Adipocyte (in vitro differentiated cells): ENCODE results near the gene BMS1.
"Not testable (repeated sequence)": the region's sequence is repeated elsewhere in the genome, so short reads cannot be mapped to it uniquely, and the experiment has no call there.

Source experiments
- DNase-seq: peaks from one replicate; pipeline ENCODE4 v3.0.0-alpha.2; 2015; ENCODE audit warnings: low read depth
- H3K27me3 ChIP-seq: replicated peaks from 2 replicates; pipeline ENCODE4 v1.7.0; 2013; ENCODE audit warnings: mild to moderate bottlenecking, low read length, moderate library complexity; ENCODE audit not compliant: control insufficient read depth, insufficient read depth
- H3K36me3 ChIP-seq: 2 replicates; pipeline ENCODE4 v1.7.0; 2013; ENCODE audit warnings: low read length, mild to moderate bottlenecking, moderate library complexity; ENCODE audit not compliant: control insufficient read depth, insufficient read depth, severe bottlenecking
- H3K4me1 ChIP-seq: 2 replicates; pipeline ENCODE4 v1.7.0; 2013; ENCODE audit warnings: mild to moderate bottlenecking, low read length, moderate library complexity; ENCODE audit not compliant: control insufficient read depth, insufficient read depth
- H3K4me3 ChIP-seq: 2 replicates; pipeline ENCODE4 v1.7.0; 2013; ENCODE audit warnings: mild to moderate bottlenecking, low read length, moderate library complexity
- H3K9ac ChIP-seq: 2 replicates; pipeline ENCODE4 v1.7.0; 2013; ENCODE audit warnings: mild to moderate bottlenecking, low read length, moderate library complexity
- H3K9me3 ChIP-seq: 2 replicates; pipeline ENCODE4 v1.7.0; 2013; ENCODE audit warnings: mild to moderate bottlenecking, low read length, moderate library complexity; ENCODE audit not compliant: control insufficient read depth

The BMS1 gene

DNA sequence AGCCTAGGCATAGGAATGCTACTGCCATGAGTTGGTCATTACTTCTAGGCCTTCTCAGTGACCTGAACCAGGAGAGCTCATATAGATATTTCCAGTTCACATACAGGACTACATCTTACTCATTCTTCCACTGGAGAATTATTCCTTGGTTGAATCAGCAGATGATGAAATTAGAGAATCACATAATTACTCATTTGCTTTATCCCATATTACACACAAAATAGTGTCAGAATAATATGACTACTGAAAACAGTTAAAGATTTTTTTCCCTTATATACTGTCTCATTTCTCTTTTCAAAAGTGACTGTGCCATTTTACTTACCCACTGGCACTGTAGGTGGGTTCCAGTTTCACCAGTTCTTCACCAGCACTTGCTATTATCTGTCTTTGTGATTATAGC lies 18.5 kb downstream of the BMS1 start:
- H3K9ac ChIP-seq, result no peak overlapping the region
- H3K36me3 ChIP-seq, result peaks cover 86% of the 10 kb centered on the region
- no peak overlapping the region for H3K4me3 ChIP-seq
- H3K27me3 ChIP-seq, result no peaks in the 10 kb centered on the region
- no peaks in the 10 kb centered on the region for H3K4me1 ChIP-seq
- no peak for DNase-seq
- H3K9me3 ChIP-seq, result no peaks in the 10 kb centered on the region

DNA sequence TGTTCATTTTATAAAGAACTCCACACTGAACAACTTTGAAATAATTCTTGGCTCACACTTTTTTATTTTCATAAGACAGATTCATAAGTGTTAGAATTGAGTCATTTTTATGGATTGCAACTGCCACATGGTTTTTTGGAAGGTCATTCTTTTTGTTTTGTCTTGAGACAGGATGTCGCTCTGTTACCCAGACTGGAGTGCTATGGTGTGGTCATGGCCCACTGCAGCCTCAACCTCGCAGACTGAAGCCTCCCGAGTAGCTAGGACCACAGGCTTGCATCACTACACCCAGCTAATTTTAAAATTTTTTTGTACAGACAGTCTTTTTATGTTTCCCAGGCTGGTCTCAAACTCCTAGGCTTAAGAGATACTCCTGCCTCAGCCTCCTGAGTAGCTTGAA lies 20.3 kb downstream of the BMS1 start:
- no peak for DNase-seq
- no peaks in the 10 kb centered on the region for H3K9me3 ChIP-seq

DNA sequence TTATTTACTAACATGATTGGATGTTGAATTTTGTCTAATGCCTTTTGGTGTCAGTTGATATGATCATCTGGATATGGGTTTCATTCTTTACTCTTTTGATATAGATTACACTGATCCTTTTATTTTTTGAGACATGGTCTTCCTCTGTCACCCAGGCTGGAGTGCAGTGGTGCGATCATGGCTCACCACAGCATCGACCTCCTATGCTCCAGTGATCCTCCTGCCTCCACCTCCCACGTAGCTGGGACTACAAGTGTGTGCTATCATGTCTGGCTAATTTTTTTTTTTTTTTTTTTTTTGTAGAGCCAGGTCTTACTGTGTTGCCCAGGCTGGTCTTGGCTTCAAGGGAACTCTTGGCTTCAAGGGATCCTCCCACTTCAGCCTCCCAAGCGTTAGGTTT lies 27.1 kb downstream of the BMS1 start:
- DNase-seq, result no peak
- Histone ChIP-seq H3K36me3 (peaks cover 34% of the 10 kb centered on the region), H3K27me3 (no peaks in the 10 kb centered on the region), H3K9me3 (no peaks in the 10 kb centered on the region), H3K4me1 (no peaks in the 10 kb centered on the region), H3K4me3 (no peak overlapping the region), H3K9ac (no peak overlapping the region)

More for the DNA sequence above, 20.3 kb downstream of the BMS1 start:
- Histone ChIP-seq H3K4me3 (no peak overlapping the region), H3K9ac (no peak overlapping the region), H3K27me3 (no peaks in the 10 kb centered on the region), H3K36me3 (peaks cover 84% of the 10 kb centered on the region), H3K4me1 (no peaks in the 10 kb centered on the region)

DNA sequence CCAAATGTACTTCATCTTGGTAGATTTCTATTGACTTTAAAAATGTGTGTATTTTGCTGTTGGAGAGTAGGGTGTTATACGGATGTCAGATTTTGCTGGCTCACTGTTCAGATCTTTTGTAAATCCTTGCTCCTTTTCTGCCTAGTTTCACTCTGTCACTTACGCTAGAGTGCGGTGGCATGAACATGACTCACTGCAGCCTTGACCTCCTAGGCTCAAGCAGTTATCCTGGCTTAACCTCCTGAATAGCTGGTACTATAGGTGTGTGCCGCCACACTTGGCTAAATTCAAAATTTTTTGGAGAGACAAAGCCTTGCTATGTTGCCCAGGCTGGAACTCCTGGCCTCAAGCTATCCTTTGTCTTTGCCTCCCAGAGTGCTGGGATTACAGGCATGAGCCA lies 29.4 kb downstream of the BMS1 start:
- H3K36me3 ChIP-seq, result peaks cover 29% of the 10 kb centered on the region
- no peaks in the 10 kb centered on the region for H3K4me1 ChIP-seq
- no peak for DNase-seq
- no peak overlapping the region for H3K4me3 ChIP-seq
- no peaks in the 10 kb centered on the region for H3K27me3 ChIP-seq
- H3K9ac ChIP-seq, result no peak overlapping the region
- H3K9me3 ChIP-seq, result no peaks in the 10 kb centered on the region

DNA sequence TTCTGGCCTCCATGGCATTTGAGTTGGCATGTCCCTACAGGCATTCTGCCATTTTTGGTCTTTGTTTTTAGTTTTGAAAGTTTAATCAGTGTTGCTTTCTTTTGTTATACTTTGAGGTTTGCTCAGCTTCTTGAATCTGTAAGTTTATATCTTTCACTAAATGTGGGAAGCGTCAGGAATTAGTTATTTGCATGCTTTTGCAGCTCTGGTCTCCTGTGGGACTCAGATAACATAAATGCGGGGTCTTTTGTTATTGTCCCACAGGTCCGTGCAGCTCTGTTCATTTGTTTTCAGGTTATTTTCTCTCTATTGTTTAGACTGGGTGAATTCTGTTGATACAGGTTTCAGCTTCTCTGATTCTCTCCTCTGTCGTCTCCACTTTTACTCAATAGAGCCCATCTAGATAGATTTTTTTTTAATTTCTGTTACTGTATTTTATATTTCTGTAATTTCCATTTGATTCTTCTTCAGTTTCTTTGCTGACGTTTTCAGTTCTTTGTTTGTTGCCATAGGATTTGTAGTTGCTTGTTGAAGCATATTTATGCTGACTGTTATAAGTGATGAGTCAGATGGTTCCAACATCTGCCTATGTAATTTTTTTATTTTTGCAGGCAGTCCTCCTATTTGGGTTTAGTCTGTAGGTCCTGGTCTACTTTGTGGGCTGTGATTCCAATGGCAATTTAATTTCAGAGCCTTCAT lies 31.5 kb downstream of the BMS1 start:
- not testable (repeated sequence) for H3K4me3 ChIP-seq, H3K9me3 ChIP-seq, H3K27me3 ChIP-seq, DNase-seq, H3K9ac ChIP-seq, H3K4me1 ChIP-seq
- H3K36me3 ChIP-seq, result peaks cover 30% of the 10 kb centered on the region

DNA sequence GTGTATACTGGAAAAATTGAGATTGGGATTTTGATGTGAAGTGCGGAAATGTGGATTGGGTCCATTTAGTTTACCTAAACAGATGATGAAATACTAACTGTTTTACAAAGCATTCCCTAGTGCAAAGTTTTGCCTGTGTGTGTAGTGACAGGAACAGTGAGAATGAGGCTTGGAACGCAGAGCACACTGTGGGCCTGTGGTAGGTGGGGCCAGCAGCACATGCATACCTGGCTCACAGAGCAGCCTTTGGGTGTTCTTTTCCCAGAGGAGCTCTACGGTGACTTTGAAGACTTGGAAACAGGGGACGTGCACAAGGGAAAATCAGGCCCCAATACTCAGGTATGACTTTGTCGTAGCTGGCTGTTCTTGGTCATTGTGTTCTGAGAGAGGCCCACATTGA lies 33.7 kb downstream of the BMS1 start:
- not testable (repeated sequence) for H3K4me1 ChIP-seq, H3K9ac ChIP-seq, H3K27me3 ChIP-seq, DNase-seq, H3K9me3 ChIP-seq, H3K4me3 ChIP-seq
- peaks cover 41% of the 10 kb centered on the region for H3K36me3 ChIP-seq

DNA sequence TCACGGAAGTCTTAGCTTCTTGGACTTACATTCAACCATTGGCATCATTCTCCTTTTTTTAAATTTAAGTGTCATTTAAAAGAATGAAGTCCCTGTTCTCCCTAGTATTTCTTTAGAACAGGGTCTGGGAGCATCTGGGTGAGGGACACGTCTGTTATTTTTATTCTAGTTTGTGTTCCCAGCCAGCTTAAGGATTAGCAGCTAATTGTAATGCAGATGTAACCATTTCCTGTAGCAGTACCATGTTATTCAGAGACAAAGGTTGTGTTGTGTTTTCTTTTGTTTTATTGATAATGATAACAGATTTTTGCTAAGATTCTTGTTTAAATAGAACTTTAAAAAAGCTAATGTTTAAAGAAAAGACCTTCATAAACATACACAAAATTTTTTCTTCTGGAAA lies 34.3 kb downstream of the BMS1 start:
- no peaks in the 10 kb centered on the region for H3K4me1 ChIP-seq
- H3K36me3 ChIP-seq, result peaks cover 41% of the 10 kb centered on the region
- no peaks in the 10 kb centered on the region for H3K27me3 ChIP-seq
- no peak for DNase-seq
- no peaks in the 10 kb centered on the region for H3K9me3 ChIP-seq
- H3K4me3 ChIP-seq, result no peak overlapping the region
- H3K9ac ChIP-seq, result no peak overlapping the region

DNA sequence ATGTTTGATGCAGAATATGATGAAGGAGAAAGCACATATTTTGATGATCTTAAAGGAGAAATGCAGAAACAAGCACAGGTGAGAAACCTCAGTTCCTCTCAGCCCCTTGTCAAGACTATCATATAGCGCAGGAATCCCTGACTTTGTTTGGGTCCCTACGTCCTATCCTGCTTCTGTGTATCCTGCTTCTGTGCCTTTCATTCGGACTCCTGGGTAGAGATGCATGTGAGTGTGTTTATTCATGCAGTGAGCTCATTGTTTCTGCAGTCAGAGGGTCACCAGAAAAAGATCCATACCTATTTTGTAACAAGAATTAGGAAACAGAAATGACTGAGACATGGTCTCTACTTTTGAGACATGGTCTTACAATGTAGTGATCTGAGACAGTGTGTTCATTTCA lies 34.8 kb downstream of the BMS1 start:
- H3K9me3 ChIP-seq, H3K4me1 ChIP-seq, H3K9ac ChIP-seq, H3K4me3 ChIP-seq, H3K27me3 ChIP-seq, DNase-seq: not testable (repeated sequence)
- H3K36me3 ChIP-seq, result peaks cover 44% of the 10 kb centered on the region

DNA sequence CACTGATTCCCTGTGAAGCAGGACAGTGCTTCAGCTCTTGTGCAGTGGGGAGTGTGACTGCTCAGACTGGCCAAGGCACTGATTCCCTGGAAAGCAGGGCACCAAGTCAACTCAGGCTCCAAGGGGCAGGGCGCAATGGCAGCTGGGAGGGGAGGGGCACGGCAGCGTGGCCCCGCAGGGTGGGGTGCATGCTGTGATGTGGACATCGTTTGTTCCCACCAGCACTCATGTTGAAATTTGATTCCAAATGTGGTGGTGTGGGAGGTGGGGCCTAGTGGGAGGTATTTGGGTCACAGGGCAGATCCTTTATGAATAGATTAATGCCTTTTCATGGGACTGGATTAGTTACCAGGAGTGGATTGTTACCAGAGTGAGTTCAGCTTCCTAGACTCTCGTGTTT lies 44.2 kb downstream of the BMS1 start:
- H3K4me1 ChIP-seq, H3K9me3 ChIP-seq, H3K27me3 ChIP-seq, H3K9ac ChIP-seq, H3K4me3 ChIP-seq, DNase-seq: not testable (repeated sequence)
- peaks cover 59% of the 10 kb centered on the region for H3K36me3 ChIP-seq

DNA sequence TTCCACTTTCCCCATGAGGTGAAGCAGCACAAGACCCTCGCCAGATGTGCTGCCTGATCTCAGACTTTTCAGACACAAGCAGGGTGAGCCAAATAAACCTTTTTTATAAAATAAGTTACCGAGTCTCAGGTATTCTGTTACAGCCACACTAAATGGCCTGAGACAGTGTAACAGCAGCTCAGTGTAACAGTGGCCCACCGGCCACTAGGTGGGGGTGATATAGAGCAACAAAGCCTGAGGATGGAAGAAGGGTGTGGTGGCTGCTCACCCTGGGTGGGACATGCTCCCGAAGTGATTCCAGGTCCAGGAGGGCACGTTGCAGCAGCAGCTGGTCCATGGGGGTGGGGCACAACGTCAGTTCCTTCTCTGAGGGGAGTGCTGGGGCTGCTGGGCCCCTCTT lies 44.6 kb downstream of the BMS1 start:
- Histone ChIP-seq H3K9me3 (peaks cover 4% of the 10 kb centered on the region), H3K4me3 (no peak overlapping the region), H3K36me3 (peaks cover 63% of the 10 kb centered on the region), H3K27me3 (no peaks in the 10 kb centered on the region), H3K9ac (no peak overlapping the region), H3K4me1 (no peaks in the 10 kb centered on the region)
- DNase-seq, result no peak

DNA sequence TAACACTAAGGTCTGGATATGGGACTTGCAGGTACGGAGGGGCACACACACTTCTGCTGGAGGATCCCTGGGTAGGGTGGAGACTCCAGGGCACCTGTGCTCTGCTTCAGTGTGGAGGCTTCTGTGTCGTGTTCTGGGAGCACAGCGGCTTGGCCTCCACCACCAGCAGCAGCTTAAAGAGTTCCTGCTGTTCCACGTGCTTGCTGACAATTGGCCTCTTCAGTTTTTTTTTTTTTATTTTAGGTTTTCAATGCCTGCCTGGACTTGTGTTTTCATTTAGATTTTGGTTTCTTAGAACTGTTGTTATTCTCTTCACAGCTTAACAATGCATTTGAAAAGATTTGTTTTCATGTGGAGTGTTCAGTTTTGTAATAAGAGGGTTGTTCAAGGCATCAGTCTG lies 45.8 kb downstream of the BMS1 start:
- not testable (repeated sequence) for H3K9ac ChIP-seq, H3K9me3 ChIP-seq, DNase-seq, H3K27me3 ChIP-seq, H3K4me1 ChIP-seq, H3K4me3 ChIP-seq
- peaks cover 55% of the 10 kb centered on the region for H3K36me3 ChIP-seq

DNA sequence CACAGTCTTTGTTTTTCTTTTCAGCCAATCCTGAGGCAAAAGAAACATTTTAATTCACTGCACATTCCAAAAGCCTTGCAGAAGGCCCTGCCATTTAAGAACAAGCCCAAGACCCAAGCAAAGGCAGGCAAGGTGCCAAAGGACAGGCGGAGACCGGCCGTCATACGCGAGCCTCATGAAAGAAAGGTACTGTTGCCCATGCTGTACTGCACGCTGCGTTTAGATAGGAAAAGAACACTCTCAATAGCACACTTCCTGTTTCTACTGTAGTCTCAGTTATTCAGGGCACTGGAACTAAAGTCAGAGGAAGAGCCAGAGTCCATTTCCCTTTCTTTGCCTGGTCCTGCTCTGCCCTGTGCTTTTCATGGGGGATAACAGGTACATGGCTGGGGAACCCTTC lies 47.6 kb downstream of the BMS1 start:
- H3K4me3 ChIP-seq, result no peak overlapping the region
- H3K4me1 ChIP-seq, result no peaks in the 10 kb centered on the region
- no peaks in the 10 kb centered on the region for H3K27me3 ChIP-seq
- no peak overlapping the region for H3K9ac ChIP-seq
- no peaks in the 10 kb centered on the region for H3K9me3 ChIP-seq
- H3K36me3 ChIP-seq, result peaks cover 37% of the 10 kb centered on the region
- no peak for DNase-seq
